Spleen (tissue), 7 donors: ENCODE measurements around the gene ZNF692.

Experiments
- CTCF ChIP-seq, 11 experiments: fragments of 200-600 bp in 7 of 11; fragments of 450-650 bp in 4 of 11; sonication (generic) in 4 of 11; IDR thresholded peaks in 8 of 11; conservative IDR thresholded peaks in 3 of 11; 1 replicate in 7 of 11; 2 replicates in 4 of 11; pipeline versions ENCODE4 v1.4.0 to v1.8.0; 2016 to 2021; ENCODE audit warnings: antibody characterized with exemption in 11 of 11, inconsistent platforms in 4 of 11, mild to moderate bottlenecking in 1 of 11
- POLR2A ChIP-seq, 3 donors: fragments of 450-650 bp; IDR thresholded peaks; one replicate each; pipeline ENCODE4 v1.5.1; 2017; ENCODE audit warnings: antibody characterized with exemption in 3 of 3, mild to moderate bottlenecking in 1 of 3
- POLR2AphosphoS5 ChIP-seq, 3 donors: sonication (generic); formaldehyde crosslinking; IDR thresholded peaks; one replicate each; pipeline ENCODE4 v1.5.1; 2017; ENCODE audit warnings: antibody characterized with exemption in 3 of 3
- donor health status: DM: no; HTN: no; CAD: no; lungs with moderate emphysema.
- donor health status: DM: no; HTN: no; CAD: no.
- donor health status: DM: no; HTN: no; CAD: no.

- no peak for TF ChIP-seq CTCF (IDR thresholded peaks at IDR 0.05 in 8 of 11, conservative IDR thresholded peaks at IDR 0.05 in 3 of 11)
- TF ChIP-seq POLR2A (IDR thresholded peaks at IDR 0.05) = no peak
- TF ChIP-seq POLR2AphosphoS5 (IDR thresholded peaks at IDR 0.05) = no peak
These were observed 32.9 kb upstream of the ZNF692 start for GRCh38 chr1:248891758-248892157.
